ENCODE measurements around the gene BCAS3. TPM values are rescaled to one million over a fixed set of nuclear protein-coding genes. Genes with fewer than 3 reads are reported as not detected.

The BCAS3 gene
- total RNA-seq, 2 experiments from 2014 or later, result 13.4 to 14.5 TPM

- no peak for DNase-seq (ENCODE audit: low spot score)
- Histone ChIP-seq H3K4me2 (ENCODE audit: low read length) (no peak overlapping the region), H4K20me1 (ENCODE audit: insufficient read depth, low read length) (0 out of 2 replicates have a peak, but pooled peaks cover 11% of the 10 kb centered on the region), H3K27ac (ENCODE audit: low read depth, low read length, poor library complexity, severe bottlenecking) (no peak overlapping the region), H3K79me2 (ENCODE audit: insufficient read depth, low read depth, low read length) (peaks cover 20% of the 10 kb centered on the region; the same call in 1 of the 2 replicates), H3K36me3 (ENCODE audit: insufficient read depth, low read length) (peaks cover 32% of the 10 kb centered on the region), H3K4me1 (ENCODE audit: insufficient read depth, low read length, poor library complexity, severe bottlenecking) (no peaks in the 10 kb centered on the region), H3K9me2 (ENCODE audit: insufficient read depth, low read length) (no peaks in the 10 kb centered on the region), H2AFZ (ENCODE audit: low read length) (no peak overlapping the region), H3K4me3 (ENCODE audit: low read depth, low read length, poor library complexity, severe bottlenecking) (no peak overlapping the region), H3K9me3 (ENCODE audit: low read length) (no peaks in the 10 kb centered on the region)
- ChIA-PET CTCF (ENCODE audit: unreplicated experiment) (no interaction called here), POLR2A (interaction anchor here (1.0 kb wide), 1 partner anchor 10 kb away, joined by 3 read pairs; no protein-coding TSS in a partner anchor)
- BruUV-seq (replicated peaks), result no TSS peak
- intact Hi-C loops (cut with micrococcal nuclease; ENCODE audit: unreplicated experiment), result no loop called here
- TF ChIP-seq CTCF (conservative IDR thresholded peaks at IDR 0.05; ENCODE audit: low read length) (no peak), EZH2phosphoT487 (IDR thresholded peaks at IDR 0.05; ENCODE audit: borderline replicate concordance, low read depth, low read length) (no peak)
Measured at GRCh38 chr17:60629120-60629519, 48.5 kb upstream of the BCAS3 start.

GRCh38 chr17:60630352-60630751 lies 47.3 kb upstream of the BCAS3 start:
- no TSS peak for BruUV-seq (replicated peaks)
- Histone ChIP-seq H2AFZ (ENCODE audit: low read length) (no peak overlapping the region), H3K9me3 (ENCODE audit: low read length) (no peaks in the 10 kb centered on the region), H3K4me1 (ENCODE audit: insufficient read depth, low read length, poor library complexity, severe bottlenecking) (no peaks in the 10 kb centered on the region), H3K36me3 (ENCODE audit: insufficient read depth, low read length) (peaks cover 40% of the 10 kb centered on the region), H3K27ac (ENCODE audit: low read depth, low read length, poor library complexity, severe bottlenecking) (no peak overlapping the region), H3K4me2 (ENCODE audit: low read length) (no peak overlapping the region), H3K79me2 (ENCODE audit: insufficient read depth, low read depth, low read length) (peaks cover 20% of the 10 kb centered on the region; the same call in 1 of the 2 replicates), H4K20me1 (ENCODE audit: insufficient read depth, low read length) (0 out of 2 replicates have a peak, but pooled peaks cover 11% of the 10 kb centered on the region), H3K4me3 (ENCODE audit: low read depth, low read length, poor library complexity, severe bottlenecking) (no peak overlapping the region), H3K9me2 (ENCODE audit: insufficient read depth, low read length) (no peaks in the 10 kb centered on the region)
- POLR2A ChIA-PET, result interaction anchor here (0.6 to 0.9 kb wide), 3 partner anchors 17 to 257 kb away, joined by 3 to 6 read pairs (median 3); partner anchors contain the start of gene PPM1D
- CTCF ChIA-PET (ENCODE audit: unreplicated experiment), result no interaction called here
- no peak for DNase-seq (ENCODE audit: low spot score)
- intact Hi-C loops (cut with micrococcal nuclease; ENCODE audit: unreplicated experiment), result loop anchor here (10.0 kb wide), 1 partner anchor 56 kb away; no protein-coding TSS in a partner anchor
- TF ChIP-seq CTCF (conservative IDR thresholded peaks at IDR 0.05; ENCODE audit: low read length) (no peak), EZH2phosphoT487 (IDR thresholded peaks at IDR 0.05; ENCODE audit: borderline replicate concordance, low read depth, low read length) (no peak)

- intact Hi-C loops (cut with micrococcal nuclease; ENCODE audit: unreplicated experiment), result loop anchor here (10.0 kb wide), 1 partner anchor 56 kb away; no protein-coding TSS in a partner anchor
Measured at GRCh38 chr17:60631119-60631518, 46.5 kb upstream of the BCAS3 start.

More at GRCh38 chr17:60631119-60631518, 46.5 kb upstream of the BCAS3 start:
- Histone ChIP-seq H3K4me3 (ENCODE audit: low read depth, low read length, poor library complexity, severe bottlenecking) (no peak overlapping the region), H2AFZ (ENCODE audit: low read length) (no peak overlapping the region), H3K4me2 (ENCODE audit: low read length) (no peak overlapping the region), H3K4me1 (ENCODE audit: insufficient read depth, low read length, poor library complexity, severe bottlenecking) (no peaks in the 10 kb centered on the region), H3K79me2 (ENCODE audit: insufficient read depth, low read depth, low read length) (peaks cover 17% of the 10 kb centered on the region; the same call in 1 of the 2 replicates), H4K20me1 (ENCODE audit: insufficient read depth, low read length) (0 out of 2 replicates have a peak, but pooled peaks cover 11% of the 10 kb centered on the region), H3K36me3 (ENCODE audit: insufficient read depth, low read length) (peaks cover 45% of the 10 kb centered on the region), H3K27ac (ENCODE audit: low read depth, low read length, poor library complexity, severe bottlenecking) (no peak overlapping the region), H3K9me2 (ENCODE audit: insufficient read depth, low read length) (no peaks in the 10 kb centered on the region), H3K9me3 (ENCODE audit: low read length) (no peaks in the 10 kb centered on the region)
- no TSS peak for BruUV-seq (replicated peaks)
- no peak for TF ChIP-seq EZH2phosphoT487 (IDR thresholded peaks at IDR 0.05; ENCODE audit: borderline replicate concordance, low read depth, low read length)
- no peak for TF ChIP-seq CTCF (conservative IDR thresholded peaks at IDR 0.05; ENCODE audit: low read length)
- DNase-seq (ENCODE audit: low spot score), result no peak
- ChIA-PET POLR2A (interaction anchor here (0.6 to 0.7 kb wide), 2 partner anchors 258 to 309 kb away, joined by 3 to 6 read pairs; no protein-coding TSS in a partner anchor), CTCF (ENCODE audit: unreplicated experiment) (no interaction called here)
